ENCODE results near the gene HERPUD2. TPM values are rescaled to one million over a fixed set of nuclear protein-coding genes. Genes with fewer than 3 reads are reported as not detected.
A peak's percentile ranks its signal among the peaks of the same experiment; 100 is the strongest.

The HERPUD2 gene
- total RNA-seq, 4 donors from 2014 or later = 20.2 to 32.4 (median 27.5) TPM

DNA sequence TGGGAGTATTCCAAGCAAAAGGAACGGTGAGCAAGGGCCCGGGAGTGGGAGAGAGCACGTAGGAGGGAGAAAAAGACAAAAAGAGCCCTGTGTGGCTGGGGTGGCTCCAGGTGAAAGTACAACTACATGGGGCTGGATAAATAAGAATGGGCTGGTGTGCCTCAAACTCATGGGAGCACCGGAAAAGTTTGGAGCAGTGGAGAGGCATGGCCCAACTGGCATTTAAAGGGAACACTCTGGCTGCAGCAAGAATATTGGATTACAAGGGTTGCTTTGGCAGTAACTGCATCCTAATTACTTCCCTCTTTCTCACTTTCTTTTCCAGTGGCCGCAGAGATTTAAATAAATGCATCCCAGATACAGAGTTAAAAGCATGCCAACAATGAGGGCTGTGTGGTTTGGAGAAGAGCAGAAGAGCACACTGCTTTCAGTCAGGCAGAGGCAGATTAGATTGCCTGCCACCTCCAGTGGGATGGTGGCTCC lies 39.1 kb upstream of the HERPUD2 start:
- Histone ChIP-seq H3K36me3 (no peaks in the 10 kb centered on the region), H3K9me3 (no peaks in the 10 kb centered on the region), H3K27me3 (no peaks in the 10 kb centered on the region), H3K4me3 (no peak overlapping the region), H3K27ac (no peak overlapping the region), H3K4me1 (peaks cover 0 to 14% (median 0%) of the 10 kb centered on the region in 3 donors)
- 65 to 69% methylated on average over 5 of the region's 5 CpGs for WGBS, 2 donors
- intact Hi-C loops (cut with DNase I) = no loop called here
- no peak for DNase-seq
- TF ChIP-seq, protein P1, sequence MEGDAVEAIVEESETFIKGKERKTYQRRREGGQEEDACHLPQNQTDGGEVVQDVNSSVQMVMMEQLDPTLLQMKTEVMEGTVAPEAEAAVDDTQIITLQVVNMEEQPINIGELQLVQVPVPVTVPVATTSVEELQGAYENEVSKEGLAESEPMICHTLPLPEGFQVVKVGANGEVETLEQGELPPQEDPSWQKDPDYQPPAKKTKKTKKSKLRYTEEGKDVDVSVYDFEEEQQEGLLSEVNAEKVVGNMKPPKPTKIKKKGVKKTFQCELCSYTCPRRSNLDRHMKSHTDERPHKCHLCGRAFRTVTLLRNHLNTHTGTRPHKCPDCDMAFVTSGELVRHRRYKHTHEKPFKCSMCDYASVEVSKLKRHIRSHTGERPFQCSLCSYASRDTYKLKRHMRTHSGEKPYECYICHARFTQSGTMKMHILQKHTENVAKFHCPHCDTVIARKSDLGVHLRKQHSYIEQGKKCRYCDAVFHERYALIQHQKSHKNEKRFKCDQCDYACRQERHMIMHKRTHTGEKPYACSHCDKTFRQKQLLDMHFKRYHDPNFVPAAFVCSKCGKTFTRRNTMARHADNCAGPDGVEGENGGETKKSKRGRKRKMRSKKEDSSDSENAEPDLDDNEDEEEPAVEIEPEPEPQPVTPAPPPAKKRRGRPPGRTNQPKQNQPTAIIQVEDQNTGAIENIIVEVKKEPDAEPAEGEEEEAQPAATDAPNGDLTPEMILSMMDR (IDR thresholded peaks at IDR 0.05) = no peak
- TF ChIP-seq POLR2A (IDR thresholded peaks at IDR 0.05) = no peak

DNA sequence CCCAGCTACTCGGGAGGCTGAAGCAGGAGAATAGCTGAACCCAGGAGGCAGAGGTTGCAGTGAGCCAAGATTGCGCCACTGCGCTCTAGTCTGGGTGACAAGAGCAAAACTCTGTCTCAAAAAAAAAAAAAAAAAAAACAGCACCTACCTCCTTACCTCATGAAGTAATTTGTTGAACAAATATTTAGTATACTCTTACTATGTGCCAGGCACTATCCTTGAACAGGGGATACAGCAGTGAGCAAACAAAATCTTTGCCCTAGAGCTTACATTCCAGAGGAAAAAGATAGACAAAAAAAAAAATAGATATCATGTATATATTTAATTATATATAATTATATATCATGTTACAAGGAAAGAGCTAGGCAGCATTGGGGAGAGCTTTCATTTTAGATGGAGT lies 36.4 kb upstream of the HERPUD2 start:
- no peak overlapping the region for H3K27ac ChIP-seq
- no peak for DNase-seq

GRCh38 chr7:35729061-35729783 lies 34.3 kb upstream of the HERPUD2 start:
- Histone ChIP-seq H3K4me1 (peaks cover 0 to 24% (median 0%) of the 10 kb centered on the region in 3 donors), H3K36me3 (no peaks in the 10 kb centered on the region), H3K27ac (peak overlapping the region in 2 of 4 donors; percentile 5 to 46), H3K9me3 (no peaks in the 10 kb centered on the region), H3K4me3 (no peak overlapping the region), H3K27me3 (no peaks in the 10 kb centered on the region)
- no peak for DNase-seq
- 70 to 88% methylated on average over 2 to 3 of the region's 3 CpGs for WGBS, 2 donors
- TF ChIP-seq POLR2A (IDR thresholded peaks at IDR 0.05) = no peak
- TF ChIP-seq, protein P1 (IDR thresholded peaks at IDR 0.05) = no peak
- intact Hi-C loops (cut with DNase I) = no loop called here

More for the DNA sequence above, 36.4 kb upstream of the HERPUD2 start:
- intact Hi-C loops (cut with DNase I) = no loop called here
- TF ChIP-seq POLR2A (IDR thresholded peaks at IDR 0.05) = no peak
- TF ChIP-seq, protein P1 (IDR thresholded peaks at IDR 0.05) = no peak
- Histone ChIP-seq H3K4me1 (peaks cover 0 to 26% (median 0%) of the 10 kb centered on the region in 3 donors), H3K27me3 (no peaks in the 10 kb centered on the region), H3K36me3 (no peaks in the 10 kb centered on the region), H3K9me3 (no peaks in the 10 kb centered on the region), H3K4me3 (no peak overlapping the region)
- 100% methylated on average over 2 of the region's 3 CpGs for WGBS, 2 donors

DNA sequence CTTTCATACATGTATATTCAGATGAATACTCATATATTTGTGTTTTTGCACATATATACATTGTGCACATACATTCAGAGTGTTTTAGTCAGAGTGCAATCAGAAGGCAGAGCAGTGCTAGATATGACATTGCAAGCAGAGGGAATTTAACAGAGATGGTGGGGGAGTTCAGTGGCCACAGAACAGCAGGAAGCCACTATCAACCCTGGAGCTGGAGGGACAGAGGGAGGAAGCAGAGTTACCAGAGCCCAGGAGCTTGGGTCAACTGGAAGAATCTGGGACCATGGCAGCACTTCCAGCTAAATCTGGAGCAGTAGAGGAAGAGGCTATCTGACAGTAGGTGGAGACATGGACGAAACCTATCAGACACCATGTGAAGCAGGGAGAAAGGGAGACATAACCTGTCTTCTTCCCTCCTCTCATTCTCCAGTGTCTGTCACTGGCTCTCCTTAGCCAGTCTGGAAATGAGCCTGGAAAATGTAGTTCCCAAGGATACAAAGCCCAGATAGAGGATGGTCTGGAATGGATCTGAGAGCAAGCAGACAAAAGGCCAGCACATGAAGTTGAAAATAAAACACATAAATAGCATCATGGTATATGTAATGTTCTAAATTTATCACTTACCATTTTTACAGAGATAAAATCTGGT lies 33.6 kb upstream of the HERPUD2 start:
- Histone ChIP-seq H3K27ac (peak overlapping the region in 2 of 4 donors; percentile 5 to 46), H3K27me3 (no peaks in the 10 kb centered on the region), H3K4me3 (no peak overlapping the region), H3K4me1 (peaks cover 0 to 24% (median 0%) of the 10 kb centered on the region in 3 donors), H3K9me3 (no peaks in the 10 kb centered on the region), H3K36me3 (no peaks in the 10 kb centered on the region)
- intact Hi-C loops (cut with DNase I) = no loop called here
- 67 to 69% methylated on average over 1 of the region's 1 CpG for WGBS, 2 donors
- no peak for DNase-seq
- TF ChIP-seq, protein P1 (IDR thresholded peaks at IDR 0.05) = no peak

- intact Hi-C loops (cut with DNase I) = no loop called here
- Histone ChIP-seq H3K27me3 (no peaks in the 10 kb centered on the region), H3K9me3 (no peaks in the 10 kb centered on the region), H3K27ac (no peak overlapping the region), H3K4me1 (peaks cover 0 to 24% (median 0%) of the 10 kb centered on the region in 3 donors), H3K4me3 (no peak overlapping the region), H3K36me3 (no peaks in the 10 kb centered on the region)
- no peak for TF ChIP-seq POLR2A (IDR thresholded peaks at IDR 0.05)
- TF ChIP-seq, protein P1 (IDR thresholded peaks at IDR 0.05) = no peak
- WGBS, 2 donors = 48 to 92% methylated on average over 2 of the region's 2 CpGs
- DNase-seq = no peak
Observed at GRCh38 chr7:35727571-35727970, 32.6 kb upstream of the HERPUD2 start.
